Measurements from ENCODE around the gene TMEM263.

The TMEM263 gene

GRCh38 chr12:106953352-106954250 lies 2.1 kb upstream of the TMEM263 start:
- no peak for DNase-seq

DNA sequence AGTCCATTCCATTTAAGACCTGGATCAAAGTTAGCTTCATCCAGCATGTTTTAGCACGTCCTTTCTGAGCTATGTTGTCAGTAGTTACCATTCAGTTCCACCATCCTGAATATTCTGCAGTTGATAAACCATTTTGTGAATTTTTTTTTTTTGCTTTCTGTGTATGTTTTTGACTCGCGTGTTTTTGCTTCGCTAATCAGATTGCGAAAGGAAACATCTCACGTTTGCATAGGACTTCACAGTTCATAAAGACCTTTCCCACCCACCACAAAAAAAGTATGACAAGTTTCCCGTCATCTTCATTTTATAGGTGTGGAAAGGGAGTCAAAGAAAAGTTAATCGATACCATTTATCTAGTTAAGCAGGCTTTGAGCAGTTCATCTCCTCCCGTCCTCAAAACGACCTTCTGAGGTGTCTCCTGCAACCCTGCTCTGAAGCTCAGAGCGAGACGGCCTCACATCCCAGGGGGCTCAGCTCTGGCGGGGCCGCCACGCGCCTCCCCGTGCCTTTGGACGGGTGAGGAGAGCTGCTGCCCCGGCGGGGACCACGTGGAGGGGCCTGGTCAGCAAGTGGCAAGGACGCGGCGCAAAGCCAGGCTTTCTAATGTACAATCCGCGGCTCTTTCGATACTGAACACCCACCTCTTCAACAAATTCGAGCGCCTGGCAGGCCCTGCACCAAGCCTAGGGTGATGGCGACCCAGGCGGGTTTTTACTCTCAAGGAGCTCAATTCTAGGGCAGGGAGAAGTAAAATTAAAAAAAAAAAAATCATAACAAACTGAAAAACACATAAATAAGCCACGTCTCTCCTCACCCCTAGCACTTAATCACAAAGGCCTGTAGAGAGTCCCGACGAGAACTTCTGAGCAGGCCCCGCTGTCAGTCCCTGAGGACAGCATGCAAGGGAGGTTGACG lies 988 bp upstream of the TMEM263 start:
- peak; percentile 23 for DNase-seq

DNA sequence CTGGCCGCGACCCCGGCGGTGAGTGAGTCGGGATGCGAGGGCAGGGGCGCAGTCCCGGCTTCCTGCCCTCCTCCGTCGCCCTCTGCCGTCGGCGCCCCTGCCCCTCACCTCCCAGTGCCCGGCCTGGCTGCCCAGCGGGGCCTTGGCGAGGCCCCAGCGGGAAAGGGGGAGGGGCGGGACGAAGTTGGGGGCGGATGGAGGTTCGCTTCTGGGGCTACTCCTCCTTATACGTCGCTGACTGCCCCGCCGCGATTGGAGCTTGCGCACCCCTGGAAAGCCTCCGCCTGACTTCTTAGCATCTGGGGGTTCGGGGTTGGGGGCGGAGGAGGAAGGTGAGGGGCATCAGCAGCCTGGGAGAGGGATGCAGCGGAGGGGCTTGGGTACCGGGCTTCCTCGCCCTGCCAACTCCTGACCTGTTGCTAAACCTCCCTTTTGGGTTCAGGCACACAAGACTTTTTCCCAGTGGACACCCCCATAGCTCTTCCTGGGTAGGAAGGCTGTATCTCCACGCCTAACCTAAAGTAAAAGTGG lies 406 bp downstream of the TMEM263 start:
- peak; percentile 58 for DNase-seq

DNA sequence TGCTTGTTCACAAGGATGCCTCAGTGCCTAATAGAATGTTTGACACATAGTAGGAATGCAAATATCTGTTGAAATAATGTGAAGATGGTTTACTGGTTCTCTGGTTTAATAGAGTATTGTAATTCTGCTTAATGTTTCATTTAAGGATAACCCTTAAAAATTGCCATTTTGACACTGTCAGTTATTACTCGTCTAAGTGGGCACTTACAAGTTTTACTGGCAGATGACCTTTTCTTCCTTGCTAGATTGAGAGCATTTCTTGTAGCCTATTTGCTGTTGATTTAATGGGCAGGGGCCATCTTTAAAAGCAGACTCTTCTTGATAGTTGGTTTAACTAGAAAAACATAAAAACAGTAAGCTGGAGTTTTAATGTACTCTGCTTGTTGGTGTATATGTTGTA lies 1.9 kb downstream of the TMEM263 start:
- no peak for DNase-seq

- DNase-seq: no peak
These were observed 4.7 kb downstream of the TMEM263 start for GRCh38 chr12:106960443-106960842.

DNA sequence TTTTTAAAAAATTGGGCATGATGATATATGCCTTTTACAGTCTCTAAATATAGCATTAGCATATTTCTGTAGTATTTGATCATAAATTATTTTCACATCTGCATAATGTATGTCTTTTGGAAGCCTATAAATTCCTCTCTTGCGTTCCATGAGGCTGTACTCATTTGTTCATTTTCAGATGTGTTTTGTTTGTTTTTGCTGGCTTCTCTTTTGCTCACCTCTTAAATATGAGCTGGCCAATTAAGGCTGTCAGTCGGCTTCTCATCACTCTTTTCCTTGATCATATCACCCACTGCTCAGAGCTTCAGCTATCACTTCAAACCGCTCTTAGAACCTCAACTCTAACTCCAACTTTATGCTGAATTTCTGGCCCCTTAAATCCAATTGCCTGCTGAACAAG lies 6.6 kb downstream of the TMEM263 start:
- no peak for DNase-seq

GRCh38 chr12:106964526-106964925 lies 8.8 kb downstream of the TMEM263 start:
- DNase-seq: no peak

DNA sequence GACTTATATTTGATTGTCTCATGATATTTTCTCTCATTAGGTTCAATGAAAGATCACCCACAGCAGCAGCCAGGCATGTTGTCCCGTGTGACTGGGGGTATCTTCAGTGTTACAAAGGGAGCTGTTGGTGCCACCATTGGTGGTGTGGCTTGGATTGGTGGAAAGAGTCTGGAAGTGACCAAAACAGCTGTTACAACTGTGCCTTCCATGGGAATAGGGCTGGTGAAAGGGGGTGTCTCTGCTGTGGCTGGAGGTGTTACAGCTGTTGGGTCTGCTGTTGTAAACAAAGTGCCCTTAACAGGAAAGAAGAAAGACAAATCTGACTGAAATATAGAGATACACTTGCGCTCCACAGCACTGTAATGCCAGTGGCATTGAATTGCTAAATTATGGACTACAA lies 15.4 kb downstream of the TMEM263 start:
- no peak for DNase-seq

GRCh38 chr12:106973545-106973944 lies 17.8 kb downstream of the TMEM263 start:
- no peak for DNase-seq

GRCh38 chr12:106974511-106974910 lies 18.8 kb downstream of the TMEM263 start:
- DNase-seq: no peak

DNA sequence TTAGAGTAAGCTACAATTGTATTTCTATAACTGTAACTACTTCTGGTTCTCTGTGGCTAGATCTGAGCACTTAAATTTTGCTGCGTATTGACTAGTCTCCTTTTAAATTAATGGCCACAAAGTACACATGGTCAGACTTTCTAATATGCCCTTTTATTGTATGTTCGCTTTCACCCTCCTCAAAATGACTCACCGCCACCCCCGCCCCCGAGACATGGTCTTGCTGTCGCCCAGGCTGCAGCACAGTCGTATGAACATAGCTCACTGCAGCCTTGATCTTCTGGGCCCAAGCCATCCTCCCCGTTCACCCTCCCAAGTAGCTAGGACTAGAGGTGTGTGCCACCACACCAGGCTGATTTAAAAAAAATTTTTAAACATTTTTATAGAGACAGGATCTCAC lies 19.4 kb downstream of the TMEM263 start:
- DNase-seq: no peak

- DNase-seq: no peak
These were observed 20.4 kb downstream of the TMEM263 start for GRCh38 chr12:106975993-106976658.

GRCh38 chr12:106976668-106977067 lies 21.0 kb downstream of the TMEM263 start:
- no peak for DNase-seq

DNA sequence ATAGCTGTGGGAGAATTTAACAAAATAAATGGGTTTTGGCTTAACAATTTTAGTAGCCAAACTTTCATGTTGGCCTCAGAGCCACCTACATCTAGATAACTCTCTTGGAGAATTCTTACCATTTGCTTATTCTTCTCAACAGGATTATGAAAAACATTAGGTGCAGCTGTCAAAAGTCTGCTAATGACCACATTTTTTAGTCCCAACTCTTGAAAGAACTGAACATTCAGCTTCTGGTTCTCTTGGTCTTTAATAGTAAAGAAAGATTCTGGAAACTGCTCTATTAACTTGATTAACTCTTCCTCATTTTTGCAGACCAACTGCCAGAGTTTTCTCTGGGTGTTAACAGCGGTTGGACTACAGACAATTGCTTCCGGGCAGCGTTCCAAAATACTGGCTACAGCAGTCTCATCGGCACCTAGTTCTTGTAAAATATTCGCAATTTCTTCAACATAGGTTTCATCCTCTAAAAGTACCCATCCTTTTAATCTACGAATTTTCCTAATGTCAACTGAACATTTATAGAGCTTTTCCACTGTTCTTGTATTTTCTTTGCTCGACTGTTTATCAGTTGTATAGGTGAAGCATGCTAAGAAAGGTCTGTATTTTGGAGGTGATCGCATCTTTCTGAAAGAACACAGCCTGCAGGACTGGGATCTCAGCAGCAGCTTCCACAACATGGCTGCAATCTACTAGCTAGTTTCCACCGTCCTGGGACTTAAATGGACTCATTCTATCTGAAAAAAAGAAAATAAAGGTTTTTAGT lies 22.5 kb downstream of the TMEM263 start:
- DNase-seq: no peak

DNA sequence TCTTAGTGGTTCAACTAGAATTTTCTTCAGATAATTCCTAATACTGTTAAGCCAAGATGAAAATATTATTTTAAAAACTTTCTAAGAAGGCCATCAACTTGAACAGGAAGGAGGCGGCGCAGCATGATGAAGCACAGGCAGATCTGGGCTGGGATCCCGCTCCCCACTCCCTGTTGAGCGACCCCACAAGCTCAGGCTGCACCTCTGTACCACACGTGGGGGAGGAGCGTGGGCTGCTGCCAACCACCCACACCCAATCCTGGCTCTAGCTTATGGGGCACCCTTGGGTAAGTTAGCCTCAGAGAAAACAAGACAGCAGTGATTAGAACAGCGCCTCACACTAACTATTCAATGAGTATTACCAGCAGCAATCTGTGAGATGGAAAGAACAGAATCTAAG lies 25.2 kb downstream of the TMEM263 start:
- no peak for DNase-seq

- DNase-seq: no peak
These were observed 26.1 kb downstream of the TMEM263 start for GRCh38 chr12:106981788-106982187.

GRCh38 chr12:106982229-106982628 lies 26.5 kb downstream of the TMEM263 start:
- DNase-seq: no peak

GRCh38 chr12:106984588-106985137 lies 29.0 kb downstream of the TMEM263 start:
- no peak for DNase-seq

DNA sequence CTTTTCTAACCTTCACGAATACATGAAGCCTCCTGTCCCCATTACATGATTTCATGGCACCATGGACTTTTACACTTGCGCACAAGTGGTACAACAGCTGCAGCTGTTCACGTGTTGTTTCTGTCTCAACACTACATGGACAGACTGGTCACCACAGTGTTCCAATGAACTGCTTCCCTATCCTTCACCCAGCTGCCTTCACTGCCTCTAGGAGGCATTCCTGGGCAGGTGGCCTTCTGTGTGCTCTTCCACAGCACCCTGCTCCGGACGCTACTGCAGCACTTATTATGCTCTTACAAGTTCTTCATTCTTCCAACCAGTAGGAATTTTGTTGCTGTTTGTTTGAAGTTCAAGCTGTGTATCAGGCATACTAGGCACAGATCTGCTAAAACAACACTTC lies 29.8 kb downstream of the TMEM263 start:
- DNase-seq: no peak

GRCh38 chr12:106986135-106986534 lies 30.4 kb downstream of the TMEM263 start:
- no peak for DNase-seq

- peak; percentile 80 for DNase-seq
These were observed 31.1 kb downstream of the TMEM263 start, which contains the start of gene MTERF2 for GRCh38 chr12:106986625-106987389. TSS of gene MTERF2 (minus strand) at chr12:106987146. CDS start at chr12:106978714, 8,432 bp downstream.

Measured in effector CD8-positive, alpha-beta T cell (primary cell).